Fibroblast of pulmonary artery (primary cell): ENCODE results near the gene AUTS2.

Experiments
- DNase-seq: peaks from one replicate; pipeline ENCODE4 v3.0.0-alpha.2; 2010; ENCODE audit warnings: low read depth
- H3K4me3 ChIP-seq: replicated peaks from 2 replicates; pipeline ENCODE4 v1.5.1; 2011; ENCODE audit warnings: low read depth, mild to moderate bottlenecking, control low read depth, low read length, moderate library complexity
- CTCF ChIP-seq: IDR thresholded peaks from 2 replicates; pipeline ENCODE4 v1.5.1; 2011; ENCODE audit warnings: mild to moderate bottlenecking, control low read depth, low read length, inconsistent platforms; ENCODE audit errors: missing control alignments

AUTS2 gene

GRCh38 chr7:70420381-70420662 is 822.0 kb downstream of the AUTS2 start:
- no peak overlapping the region for H3K4me3 ChIP-seq
- no peak for DNase-seq
- TF ChIP-seq CTCF: no peak

GRCh38 chr7:70421319-70421718 is 823.0 kb downstream of the AUTS2 start:
- no peak overlapping the region for H3K4me3 ChIP-seq
- no peak for TF ChIP-seq CTCF
- no peak for DNase-seq

GRCh38 chr7:70426249-70426880 is 828.1 kb downstream of the AUTS2 start:
- H3K4me3 ChIP-seq: no peak overlapping the region
- no peak for TF ChIP-seq CTCF
- DNase-seq: no peak

- no peak overlapping the region for H3K4me3 ChIP-seq
- no peak for TF ChIP-seq CTCF
- no peak for DNase-seq
Observed at GRCh38 chr7:70432567-70433001, 834.3 kb downstream of the AUTS2 start.

- no peak for TF ChIP-seq CTCF
- DNase-seq: no peak
Observed at GRCh38 chr7:70434376-70434775, 836.1 kb downstream of the AUTS2 start.

GRCh38 chr7:70434821-70435220 is 836.5 kb downstream of the AUTS2 start:
- DNase-seq: no peak
- TF ChIP-seq CTCF: no peak
- H3K4me3 ChIP-seq: no peak overlapping the region

More at GRCh38 chr7:70434376-70434775, 836.1 kb downstream of the AUTS2 start:
- H3K4me3 ChIP-seq: no peak overlapping the region

GRCh38 chr7:70435634-70436033 is 837.4 kb downstream of the AUTS2 start:
- H3K4me3 ChIP-seq: no peak overlapping the region
- no peak for DNase-seq
- no peak for TF ChIP-seq CTCF
